Activated naive CD4-positive, alpha-beta T cell treated with anti-CD3 and anti-CD28 coated beads, Interleukin-2, amount 50 U/mL, for 16 hours (primary cell): Measurements from ENCODE around the gene CEP68.
"Not testable (repeated sequence)": the region's sequence is repeated elsewhere in the genome, so short reads cannot be mapped to it uniquely, and the experiment has no call there.

Experiments used
- DNase-seq: peaks from one replicate; pipeline ENCODE4 v3.0.0-alpha.2; 2020

CEP68 gene

DNA sequence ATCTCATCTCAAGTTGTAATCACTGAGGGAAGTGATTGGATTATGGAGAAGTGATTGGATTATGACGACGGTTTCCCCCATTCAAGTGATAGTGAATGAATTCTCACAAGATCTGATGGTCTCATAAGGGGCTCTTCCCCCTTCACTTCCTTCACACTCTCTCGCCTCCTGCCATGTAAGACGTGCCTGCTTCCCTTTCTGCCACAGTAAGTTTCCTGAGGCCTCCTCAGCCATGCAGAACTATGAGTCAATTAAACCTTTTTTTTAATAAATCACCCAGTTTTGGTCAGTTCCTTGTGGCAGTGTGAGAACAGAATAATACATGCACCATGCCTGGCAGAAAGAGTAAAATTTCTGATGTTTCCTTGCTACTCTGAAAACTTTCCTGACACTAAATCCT lies 36.6 kb downstream of the CEP68 start:
- DNase-seq: no peak

DNA sequence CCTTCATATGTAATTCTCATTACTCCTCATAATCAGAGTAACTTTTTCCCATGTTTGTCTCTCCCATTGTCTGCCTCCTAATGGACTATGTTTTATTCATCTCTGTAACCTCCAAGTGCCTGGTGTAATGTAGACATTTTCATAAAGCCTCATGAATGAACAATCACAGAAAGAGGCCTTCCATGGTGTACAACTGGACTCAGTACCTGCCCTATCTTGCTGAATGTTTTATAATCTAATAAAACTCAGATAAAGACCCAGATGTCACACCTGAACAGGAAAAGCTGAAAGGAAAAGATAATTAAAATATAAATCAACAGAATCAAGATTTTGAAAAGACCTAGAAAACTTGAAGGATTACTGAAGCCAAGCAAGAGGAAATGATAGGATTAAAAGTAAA lies 37.0 kb downstream of the CEP68 start:
- DNase-seq: no peak

DNA sequence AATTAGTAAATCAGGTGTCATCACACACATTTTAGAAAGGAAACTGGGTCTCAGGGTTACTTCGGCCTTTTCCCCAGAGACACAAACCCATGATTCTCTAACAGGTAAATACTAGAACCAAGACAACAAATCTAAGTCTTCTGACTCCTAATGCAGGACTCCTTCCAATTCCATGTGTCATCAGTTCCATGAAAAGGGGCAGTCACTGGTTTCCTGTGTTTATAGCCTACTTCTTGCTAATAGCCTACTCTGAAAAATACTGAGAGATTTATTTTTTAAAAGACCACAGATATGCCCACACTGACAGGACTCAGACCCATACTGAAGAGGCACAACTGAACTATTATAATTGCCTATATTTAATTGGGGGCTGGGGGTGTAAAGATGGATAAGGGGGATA lies 40.7 kb downstream of the CEP68 start:
- DNase-seq: no peak

DNA sequence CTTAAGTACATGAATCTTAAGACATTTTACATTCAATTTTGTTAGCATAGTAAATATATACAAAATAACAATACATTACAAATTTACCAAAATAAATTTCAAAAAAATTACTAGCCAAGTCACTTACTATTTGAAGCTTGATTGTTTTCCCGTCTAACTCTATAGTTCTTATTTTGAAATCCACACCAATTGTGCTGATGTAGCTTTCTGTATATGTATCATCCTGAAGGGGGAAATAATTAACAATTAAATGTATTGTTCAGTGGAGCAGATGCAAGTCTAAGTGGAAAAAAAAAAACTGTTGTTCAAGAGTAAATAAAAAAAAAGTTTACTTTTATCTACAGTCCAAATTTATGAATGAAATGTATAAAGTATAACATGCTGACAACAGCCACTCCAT lies 41.6 kb downstream of the CEP68 start:
- no peak for DNase-seq

DNA sequence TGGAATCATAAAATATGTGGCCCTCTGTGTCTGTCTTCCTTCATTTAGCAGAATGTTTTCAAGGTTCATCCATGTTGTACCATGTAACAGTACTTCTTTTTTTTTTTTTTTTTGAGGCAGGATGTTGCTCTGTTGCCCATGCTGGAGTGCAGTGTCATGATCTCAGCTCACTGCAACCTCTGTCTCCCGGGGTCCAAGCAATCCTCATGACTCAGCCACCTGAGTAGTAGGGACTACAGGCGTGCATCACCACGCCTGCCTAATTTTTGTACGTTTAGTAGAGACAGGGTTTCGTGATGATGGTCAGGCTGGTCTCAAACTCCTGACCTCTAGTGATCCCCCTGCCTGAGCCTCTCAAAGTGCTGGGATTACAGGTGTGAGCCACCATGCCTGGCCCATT lies 42.5 kb downstream of the CEP68 start:
- no peak for DNase-seq

DNA sequence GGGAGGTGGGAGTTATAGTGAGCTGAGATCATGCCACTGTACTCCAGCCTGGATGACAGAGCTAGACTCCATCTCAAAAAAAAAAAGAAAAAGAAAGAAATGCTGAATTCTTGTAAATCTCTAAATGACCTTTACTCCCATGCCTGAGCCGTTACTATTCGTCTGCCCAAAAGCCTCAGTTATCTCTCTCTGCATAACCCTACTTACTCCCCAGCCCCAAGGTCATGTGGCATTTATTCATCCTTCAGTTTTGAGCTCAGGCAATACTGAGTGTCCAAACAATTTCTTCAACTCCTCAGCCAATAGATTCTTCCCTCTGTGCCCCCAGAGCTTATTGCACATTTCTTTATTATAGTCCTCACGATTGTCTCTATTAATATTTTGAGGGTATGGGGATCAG lies 44.9 kb downstream of the CEP68 start:
- DNase-seq: no peak

DNA sequence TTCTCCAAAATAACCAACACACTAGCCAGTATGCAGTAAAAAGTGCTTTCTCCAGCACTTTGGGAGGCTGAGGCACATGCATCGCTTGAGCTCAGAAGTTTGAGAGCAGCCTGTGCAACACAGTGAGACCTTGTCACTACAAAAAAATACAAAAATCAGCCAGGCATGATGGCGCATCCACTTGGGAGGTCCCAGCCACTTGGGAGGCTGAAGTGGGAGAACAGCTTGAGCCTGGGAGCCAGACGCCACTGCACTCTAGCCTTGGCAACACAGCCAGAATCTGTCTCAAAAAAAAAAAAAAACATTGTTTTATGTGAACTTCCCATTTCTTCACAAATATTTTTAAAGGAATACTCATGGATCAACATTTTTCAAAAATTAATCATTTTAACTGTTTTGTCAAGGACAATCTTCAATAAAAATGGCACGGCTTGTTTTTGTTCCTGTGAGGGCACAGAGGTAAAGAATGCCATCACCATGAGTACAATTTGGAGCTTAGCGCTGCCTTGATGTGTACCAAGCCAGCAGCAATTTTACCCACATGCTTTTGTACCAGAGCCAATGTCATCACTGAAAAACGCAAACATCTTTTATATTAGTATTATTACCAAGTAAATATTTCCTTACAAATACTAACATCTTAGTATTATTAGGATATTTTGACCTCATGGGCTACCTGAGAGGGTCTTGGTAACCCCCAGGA lies 46.9 kb downstream of the CEP68 start:
- no peak for DNase-seq

DNA sequence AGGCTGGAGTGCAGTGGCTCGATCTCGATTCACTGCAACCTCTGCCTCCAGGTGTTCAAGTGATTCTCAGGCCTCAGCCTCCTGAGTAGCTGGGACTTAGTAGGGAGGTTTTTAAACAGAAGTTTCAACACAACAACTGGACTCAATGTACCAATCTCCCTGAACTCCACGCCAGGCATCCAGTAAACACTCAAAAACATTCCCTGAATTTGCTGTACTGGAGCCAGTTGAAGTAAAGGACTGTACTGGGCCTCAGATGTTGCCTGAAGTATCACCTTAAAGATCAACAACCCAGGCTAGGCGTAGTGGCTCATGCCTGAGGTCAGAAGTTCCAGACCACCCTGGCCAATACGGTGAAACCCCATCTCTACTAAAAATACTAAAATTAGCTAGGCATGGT lies 51.3 kb downstream of the CEP68 start:
- no peak for DNase-seq

DNA sequence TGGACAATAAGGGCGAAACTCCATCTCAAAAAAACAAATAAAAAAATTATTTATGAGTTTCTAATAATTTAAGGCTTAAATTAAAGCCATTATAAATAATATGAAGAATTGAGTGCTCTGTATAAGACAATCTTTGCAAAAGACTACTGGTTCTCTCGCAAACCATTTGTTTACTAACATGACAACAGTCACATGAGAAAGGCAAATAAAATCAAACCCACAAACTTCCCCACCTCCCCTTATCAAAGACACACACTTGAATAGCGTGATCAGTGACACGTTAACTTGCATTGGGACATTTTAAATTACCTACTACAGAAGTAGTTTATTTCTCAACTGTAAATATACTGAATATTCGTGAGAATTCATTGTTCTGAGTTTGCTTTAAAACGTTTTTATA lies 52.6 kb downstream of the CEP68 start:
- no peak for DNase-seq

DNA sequence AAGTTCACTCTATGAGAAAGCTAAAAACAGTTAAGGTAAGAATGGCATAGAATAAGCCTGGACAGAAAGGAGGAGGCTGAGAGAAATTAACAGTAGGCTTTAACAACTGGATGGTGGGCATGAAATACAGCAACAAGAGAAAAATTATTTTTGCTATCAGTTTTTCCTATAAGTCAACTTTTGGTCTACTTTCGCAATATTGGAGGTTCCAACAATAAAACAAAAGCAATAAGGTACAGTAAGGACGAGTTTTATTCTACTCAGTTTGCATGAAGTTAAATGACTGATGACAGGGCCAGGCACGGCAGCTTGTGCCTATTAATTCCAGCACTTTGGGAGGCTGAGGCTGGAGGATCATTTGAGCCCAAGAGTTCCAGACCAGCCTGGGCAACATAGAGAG lies 56.4 kb downstream of the CEP68 start:
- DNase-seq: no peak

DNA sequence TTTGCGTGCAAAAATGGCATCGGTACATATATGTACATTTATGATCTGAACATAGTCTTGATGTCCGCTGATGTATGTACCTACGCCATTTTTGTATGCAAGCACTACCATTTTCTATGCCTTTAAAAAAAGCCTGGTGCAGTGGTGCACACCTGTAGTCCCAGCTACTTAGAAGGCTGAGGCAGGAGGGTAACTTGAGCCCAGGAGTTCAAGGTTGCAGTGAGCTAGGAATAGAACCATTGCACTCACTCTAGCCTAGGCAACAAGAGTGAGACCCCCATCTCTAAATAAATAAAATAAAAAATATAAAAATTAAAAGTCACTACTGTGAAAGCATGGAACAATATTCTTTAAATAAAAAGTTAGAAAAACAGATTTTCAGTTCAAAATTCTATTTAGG lies 57.0 kb downstream of the CEP68 start:
- DNase-seq: no peak

DNA sequence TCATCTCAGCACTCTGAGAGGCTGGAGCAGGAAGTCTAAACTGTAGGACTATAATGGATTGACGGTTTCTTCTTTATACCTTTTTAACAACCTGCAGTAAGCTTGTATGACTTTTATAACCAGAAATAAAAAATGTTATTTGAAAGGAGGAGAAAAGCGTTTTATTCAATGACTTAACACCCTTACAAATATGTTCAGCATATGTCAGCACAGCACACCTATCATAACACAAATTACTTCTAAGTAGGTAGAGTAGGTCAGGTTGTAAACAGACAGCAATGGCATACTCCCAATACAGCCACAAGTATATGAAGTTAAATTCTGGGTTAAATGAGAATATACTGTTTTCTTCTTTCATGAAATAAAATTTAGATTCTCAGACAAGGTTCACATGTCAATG lies 57.6 kb downstream of the CEP68 start:
- no peak for DNase-seq

DNA sequence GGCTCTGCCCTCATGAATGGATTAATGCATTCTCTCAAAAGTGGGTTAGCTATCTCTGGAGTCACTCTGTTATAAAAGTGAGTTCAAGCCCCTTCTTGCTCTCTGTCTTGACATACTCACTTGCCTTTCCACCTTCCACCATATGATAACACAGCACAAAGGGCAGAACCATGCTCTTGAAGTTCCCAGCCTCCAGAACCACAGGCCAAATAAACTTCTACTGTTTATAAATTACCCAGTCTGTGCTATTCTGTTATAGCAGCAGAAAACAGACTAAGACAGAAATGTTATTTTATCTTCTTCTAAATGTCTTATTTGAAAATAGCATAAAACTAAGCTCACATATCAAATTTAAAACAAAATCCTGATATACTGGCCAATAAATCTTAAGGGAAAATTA lies 58.7 kb downstream of the CEP68 start:
- DNase-seq: no peak

DNA sequence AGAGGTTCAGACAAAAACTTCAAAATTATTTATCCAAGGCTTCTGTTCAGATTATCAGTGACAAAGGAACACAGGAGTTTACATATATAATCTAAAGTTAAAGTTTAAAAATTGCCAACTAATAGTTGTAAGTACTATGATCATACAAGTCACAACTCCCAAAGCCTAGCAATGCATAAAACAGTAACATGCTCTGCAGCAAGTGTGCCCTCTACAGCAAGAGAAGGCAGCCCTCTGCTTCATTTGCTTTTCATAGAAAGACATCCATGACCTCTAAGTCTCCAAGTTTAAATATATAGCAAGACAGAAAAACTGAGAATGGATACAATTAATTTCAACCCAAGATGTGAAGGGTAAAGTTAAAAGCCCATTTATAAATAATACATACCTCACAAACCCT lies 60.4 kb downstream of the CEP68 start:
- DNase-seq: no peak

DNA sequence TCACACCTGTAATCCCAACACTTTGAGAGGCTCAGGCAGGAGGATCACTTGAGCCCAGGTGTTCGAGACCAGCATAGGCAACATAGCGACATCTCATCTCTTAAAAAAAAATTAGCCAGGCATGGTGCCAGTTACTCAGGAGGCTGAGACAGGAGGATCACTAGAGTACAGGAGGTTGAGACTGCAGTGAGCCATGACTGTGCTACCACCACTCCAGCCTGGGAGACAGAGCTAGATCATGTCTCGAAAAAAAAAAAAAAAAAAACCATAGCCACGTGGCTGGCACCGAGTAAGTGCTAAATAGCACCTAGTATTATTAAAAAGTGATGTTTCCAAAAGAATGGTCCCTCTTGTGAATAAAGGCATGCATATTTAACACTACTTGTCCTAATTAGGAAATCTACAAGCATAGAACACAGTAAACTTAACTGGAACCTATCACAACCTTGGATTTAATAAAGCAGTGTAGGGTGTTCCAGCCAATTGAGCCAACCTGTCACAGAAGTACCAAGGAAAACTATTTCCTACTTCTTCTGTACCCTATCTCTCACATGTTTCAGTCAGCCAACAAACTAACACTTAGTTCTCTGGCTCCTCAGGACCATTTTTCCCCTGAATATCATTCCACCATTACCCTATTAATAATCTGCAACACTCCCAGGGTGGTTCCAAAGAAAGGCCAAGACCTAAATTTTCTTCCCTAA lies 64.9 kb downstream of the CEP68 start:
- no peak for DNase-seq

DNA sequence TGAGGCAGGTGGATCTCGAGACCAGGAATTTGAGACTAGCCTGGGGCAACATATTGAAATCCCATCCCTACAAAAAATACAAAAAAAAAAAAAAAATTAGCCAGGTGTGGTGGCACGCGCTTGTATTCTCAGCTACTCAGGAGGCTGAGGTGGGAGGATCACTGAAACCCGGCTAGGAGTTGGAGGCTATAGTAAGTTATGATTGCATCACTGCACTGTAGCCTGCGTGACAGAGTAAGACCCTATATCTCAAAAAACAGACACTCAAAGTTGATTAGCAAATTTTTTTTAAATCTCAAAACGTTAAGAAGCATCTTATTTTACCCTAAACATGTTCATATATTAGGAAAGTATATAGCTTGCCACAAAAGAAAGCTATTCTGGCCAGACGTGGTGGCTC lies 66.1 kb downstream of the CEP68 start:
- DNase-seq: no peak

DNA sequence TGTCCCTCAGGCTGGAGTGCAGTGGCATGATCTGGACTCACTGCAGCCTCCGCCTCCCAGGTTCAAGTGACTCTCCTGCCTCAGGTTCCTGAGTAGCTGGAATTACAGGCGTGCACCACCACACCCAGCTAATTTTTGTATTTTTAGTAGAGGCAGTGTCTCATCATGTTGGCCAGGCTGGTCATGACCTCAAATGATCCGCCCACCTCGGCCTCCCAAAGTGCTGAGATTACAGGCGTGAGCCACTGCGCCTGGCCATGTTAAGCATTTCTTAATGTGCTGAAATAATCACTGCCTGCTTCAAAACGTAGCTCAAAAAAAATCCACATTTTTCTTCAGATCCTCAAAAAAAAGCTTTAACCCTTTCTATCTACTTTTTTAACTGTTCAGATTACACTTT lies 69.2 kb downstream of the CEP68 start:
- DNase-seq: not testable (repeated sequence)

DNA sequence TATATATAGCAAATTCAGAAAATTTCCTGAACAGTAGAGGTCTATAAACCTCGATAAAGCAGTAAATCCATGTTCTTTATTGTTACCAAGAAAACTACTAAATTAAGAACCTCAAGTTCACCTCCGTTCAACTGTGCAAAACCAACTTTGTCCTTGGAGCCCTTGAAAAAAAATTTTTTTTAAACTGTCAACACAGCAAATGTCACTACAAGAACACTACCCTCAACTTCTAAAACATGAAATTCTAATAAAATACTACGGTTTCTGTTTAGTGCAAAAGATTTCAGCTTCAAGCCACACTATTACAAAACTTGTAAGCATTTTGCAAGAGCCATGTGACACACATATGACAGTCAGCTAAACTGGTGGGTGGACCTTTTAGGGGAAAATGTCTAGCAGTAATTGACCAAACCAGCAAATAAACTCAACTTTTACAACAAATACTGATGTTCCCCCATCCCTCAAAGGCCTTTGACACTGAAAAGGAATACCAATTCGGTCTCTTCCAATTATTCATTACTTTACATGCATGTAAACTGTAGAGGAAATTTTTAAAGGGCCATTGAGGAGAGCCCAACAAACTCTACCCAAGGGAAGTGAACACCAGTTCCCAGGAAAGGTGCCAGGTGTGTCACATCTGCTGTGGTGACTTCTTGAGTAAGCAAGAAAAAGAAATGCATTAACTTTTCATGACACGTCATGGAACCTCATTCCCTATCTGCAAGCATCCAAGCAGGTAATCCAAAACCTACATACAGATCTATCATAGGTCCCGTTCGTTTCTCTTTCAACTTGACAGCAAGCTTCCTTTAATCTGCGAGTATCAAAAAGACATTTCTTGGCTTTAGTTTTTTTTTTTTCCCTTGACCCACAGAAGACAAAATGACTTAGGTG lies 72.3 kb downstream of the CEP68 start:
- DNase-seq: no peak

DNA sequence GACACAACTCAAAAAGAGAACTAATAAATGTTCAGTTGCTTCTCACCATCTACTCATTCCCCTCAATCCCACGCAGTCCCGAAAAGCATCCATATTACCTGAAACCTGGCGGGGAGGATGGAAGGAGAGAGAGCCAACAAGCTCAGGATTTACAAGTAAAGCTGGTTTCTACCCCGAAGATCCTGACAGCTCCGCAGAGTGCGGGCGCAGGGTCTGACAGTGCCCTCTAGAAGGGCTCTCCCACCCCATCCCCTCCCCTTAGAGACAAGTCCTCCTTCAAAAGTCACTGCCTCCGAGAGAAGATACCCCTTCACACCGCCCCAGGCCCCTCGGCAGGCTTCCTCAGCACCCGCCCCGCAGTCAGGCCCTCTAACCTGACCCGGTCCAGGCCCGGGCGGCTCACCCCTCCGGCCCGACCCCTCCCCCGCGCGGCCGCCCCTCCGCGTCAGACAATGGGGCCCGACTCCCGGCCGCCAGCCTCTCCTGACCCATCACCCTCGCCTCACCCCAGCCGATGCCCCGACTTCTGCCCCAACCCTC lies 73.1 kb downstream of the CEP68 start:
- DNase-seq: peak; percentile 34

DNA sequence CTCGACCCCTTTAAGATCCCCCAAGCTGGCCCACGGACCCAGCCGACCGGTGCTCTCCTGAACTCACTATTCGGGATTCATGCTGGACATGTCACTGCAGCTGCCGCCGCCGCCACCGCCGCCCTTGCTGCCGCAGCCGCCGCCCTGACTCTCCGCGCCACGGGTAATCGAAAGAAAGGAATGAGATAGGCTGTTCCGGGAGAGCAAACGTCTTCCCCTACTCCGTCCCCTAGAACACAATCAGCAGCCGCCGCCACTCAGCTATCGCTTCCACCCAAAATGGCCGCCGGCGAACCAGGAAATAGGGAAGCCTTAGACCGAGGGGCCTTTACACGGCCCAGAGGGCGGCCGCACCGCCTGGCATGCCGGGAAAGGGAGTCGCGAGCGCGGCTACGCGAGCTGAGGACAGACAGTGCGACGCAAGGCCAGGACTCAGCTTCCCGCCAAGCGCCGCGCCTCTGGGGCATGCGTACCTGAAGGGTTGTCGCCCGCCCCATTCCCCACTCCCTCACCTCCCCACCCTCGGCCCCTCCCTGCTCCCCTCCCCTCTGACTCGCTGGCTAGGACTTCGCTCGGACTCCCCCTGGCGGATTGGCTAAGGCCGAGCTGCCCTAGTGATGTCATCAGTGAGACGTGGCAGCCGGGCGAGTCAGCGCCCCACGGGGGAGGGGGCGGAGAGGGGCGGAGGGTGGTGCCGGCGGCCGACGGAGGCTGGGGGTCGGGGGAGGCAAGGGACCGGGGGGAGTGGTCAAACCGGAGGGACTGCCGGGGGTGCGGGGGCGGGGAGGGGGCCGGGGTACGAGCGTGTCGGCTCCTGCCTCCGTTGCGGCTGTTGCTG lies 73.8 kb downstream of the CEP68 start, which contains the start of gene RAB1A:
Gene RAB1A, minus strand, starts transcription at position 281 of the 838 bp plus-strand sequence. Its CDS starts 191 bp downstream, at position 90.
- DNase-seq: peak; percentile 99

DNA sequence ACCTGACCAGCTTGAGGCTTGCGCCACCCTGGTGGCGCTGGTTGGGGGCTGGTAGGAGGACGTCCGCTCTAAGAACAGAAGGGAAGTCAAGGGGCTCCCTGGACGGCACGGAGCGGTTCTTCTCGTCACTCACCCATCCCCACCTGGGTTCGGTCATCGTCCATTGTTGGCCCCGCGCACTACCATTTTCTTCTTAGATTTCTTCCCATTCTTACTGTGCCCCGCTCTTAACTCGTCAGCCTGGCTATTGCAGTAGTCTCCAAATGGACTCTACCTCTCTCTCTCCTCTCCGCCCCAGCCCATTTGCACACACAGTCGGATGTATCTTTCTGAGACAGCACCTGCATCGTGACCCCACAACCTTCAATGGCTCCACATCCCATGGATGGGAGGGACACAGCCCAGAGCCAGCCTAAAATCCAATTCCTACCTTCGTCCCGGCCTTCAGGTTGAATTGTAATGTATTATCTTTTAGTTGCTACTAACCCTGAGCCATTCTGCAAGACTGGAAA lies 74.5 kb downstream of the CEP68 start:
- DNase-seq: no peak

DNA sequence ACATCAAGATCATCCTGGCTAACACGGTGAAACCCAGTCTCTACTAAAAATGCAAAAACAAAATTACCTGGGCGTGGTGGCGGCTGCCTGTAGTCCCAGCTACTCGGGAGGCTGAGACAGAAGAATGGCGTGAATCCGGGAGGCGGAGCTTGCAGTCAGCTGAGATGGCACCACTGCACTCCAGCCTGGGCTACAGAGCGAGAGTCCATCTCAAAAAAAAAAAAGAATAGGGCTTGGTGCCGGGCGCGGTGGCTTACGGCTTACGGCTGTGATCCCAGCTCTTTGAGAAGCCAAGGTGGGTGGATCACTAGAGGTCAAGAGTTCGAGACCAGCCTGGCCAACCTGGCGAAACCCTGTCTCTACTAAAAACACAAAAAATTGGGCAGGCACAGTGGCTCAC lies 76.7 kb downstream of the CEP68 start:
- DNase-seq: not testable (repeated sequence)
